Measurements from ENCODE around the gene PCLAF.

PCLAF gene

GRCh38 chr15:64344651-64345294 is 36.5 kb downstream of the PCLAF start:
- TF ChIP-seq, protein P1, sequence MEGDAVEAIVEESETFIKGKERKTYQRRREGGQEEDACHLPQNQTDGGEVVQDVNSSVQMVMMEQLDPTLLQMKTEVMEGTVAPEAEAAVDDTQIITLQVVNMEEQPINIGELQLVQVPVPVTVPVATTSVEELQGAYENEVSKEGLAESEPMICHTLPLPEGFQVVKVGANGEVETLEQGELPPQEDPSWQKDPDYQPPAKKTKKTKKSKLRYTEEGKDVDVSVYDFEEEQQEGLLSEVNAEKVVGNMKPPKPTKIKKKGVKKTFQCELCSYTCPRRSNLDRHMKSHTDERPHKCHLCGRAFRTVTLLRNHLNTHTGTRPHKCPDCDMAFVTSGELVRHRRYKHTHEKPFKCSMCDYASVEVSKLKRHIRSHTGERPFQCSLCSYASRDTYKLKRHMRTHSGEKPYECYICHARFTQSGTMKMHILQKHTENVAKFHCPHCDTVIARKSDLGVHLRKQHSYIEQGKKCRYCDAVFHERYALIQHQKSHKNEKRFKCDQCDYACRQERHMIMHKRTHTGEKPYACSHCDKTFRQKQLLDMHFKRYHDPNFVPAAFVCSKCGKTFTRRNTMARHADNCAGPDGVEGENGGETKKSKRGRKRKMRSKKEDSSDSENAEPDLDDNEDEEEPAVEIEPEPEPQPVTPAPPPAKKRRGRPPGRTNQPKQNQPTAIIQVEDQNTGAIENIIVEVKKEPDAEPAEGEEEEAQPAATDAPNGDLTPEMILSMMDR (conservative IDR thresholded peaks at IDR 0.05), result no peak
- H3K27ac ChIP-seq, result no peak overlapping the region

DNA sequence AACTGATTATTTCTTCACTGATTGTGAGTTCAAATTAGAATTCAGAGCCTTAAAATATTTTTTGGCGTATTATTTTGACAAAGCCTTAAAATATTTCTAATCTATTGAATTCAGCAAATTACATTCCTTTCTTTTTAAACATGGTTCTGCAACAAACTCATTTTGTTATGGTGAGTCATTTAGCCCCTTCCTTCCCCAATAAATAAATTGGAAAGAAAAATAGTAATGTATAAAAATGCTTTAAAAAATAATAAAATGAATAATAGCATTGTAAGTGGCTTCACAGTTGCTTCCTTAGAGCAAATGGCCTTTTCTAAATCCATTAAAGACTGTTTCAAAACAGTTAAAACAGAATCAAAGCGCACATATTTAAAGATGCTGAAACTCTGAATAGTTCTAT is 37.4 kb downstream of the PCLAF start:
- TF ChIP-seq, protein P1 (conservative IDR thresholded peaks at IDR 0.05), result no peak
- H3K27ac ChIP-seq, result no peak overlapping the region

GRCh38 chr15:64343222-64343621 is 38.0 kb downstream of the PCLAF start:
- no peak overlapping the region for H3K27ac ChIP-seq
- TF ChIP-seq, protein P1 (conservative IDR thresholded peaks at IDR 0.05), result no peak

DNA sequence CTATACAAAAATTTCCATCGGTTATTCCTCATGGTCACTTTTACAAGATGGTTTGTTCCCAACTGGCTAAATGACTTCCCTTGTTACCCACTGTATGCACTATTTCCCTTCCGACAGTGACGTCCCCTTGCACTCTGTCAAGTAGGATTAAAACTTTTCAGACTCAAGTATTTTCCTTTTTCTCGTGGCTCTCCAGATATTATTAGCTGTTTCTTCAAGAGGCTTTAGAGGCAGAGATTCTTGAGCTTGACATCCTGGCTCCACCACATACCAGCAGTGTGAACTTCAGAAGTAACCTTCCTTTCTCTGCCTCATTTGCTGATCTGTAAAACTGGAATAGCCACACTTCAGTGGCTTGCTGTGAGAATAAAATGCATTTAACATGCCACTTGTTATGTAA is 39.3 kb downstream of the PCLAF start:
- no peak overlapping the region for H3K27ac ChIP-seq
- TF ChIP-seq, protein P1 (conservative IDR thresholded peaks at IDR 0.05), result no peak

- TF ChIP-seq, protein P1 (conservative IDR thresholded peaks at IDR 0.05), result no peak
- no peak overlapping the region for H3K27ac ChIP-seq
Measured at GRCh38 chr15:64340355-64340754, 40.9 kb downstream of the PCLAF start.

DNA sequence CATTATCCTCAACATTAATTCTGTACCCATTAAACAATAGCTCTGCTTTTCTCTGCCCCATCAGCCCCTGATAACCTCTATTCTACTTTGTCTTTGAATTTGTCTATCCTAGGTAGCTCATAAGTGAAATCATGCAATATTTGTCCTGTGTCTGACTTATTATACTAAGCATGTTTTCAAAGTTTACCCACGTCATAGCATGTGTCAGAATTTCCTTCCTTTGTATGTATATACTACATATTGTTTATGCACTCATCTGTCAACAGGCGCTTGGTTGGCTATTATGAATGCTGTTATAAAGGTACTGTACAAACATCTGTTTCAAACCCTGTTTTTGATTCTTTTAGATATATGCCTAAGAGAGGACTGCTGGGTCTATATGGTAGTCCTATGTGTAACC is 43.5 kb downstream of the PCLAF start:
- TF ChIP-seq, protein P1 (conservative IDR thresholded peaks at IDR 0.05), result no peak
- H3K27ac ChIP-seq, result no peak overlapping the region

GRCh38 chr15:64333986-64334929 is 47.0 kb downstream of the PCLAF start:
- TF ChIP-seq, protein P1 (conservative IDR thresholded peaks at IDR 0.05), result no peak
- no peak overlapping the region for H3K27ac ChIP-seq

Measured in VCaP (cell line).